Skin epidermis (tissue), 12 donors: ENCODE measurements around the gene SOS1.
A peak's percentile ranks its signal among the peaks of the same experiment; 100 is the strongest.
"Not testable (repeated sequence)": the region's sequence is repeated elsewhere in the genome, so short reads cannot be mapped to it uniquely, and the experiment has no call there.

ENCODE experiments used
- H3K27ac ChIP-seq, 21 experiments: fragments of 200-600 bp; sonication (generic) in 11 of 21; one replicate each; pipeline ENCODE4 v1.5.0; 2020; ENCODE audit warnings: mild to moderate bottlenecking in 3 of 21, inconsistent platforms in 2 of 21, moderate library complexity in 2 of 21
- H3K4me3 ChIP-seq, 7 experiments: fragments of 200-600 bp; sonication (generic) in 2 of 7; one replicate each; pipeline ENCODE4 v1.5.0; 2020; ENCODE audit warnings: inconsistent platforms in 2 of 7, mild to moderate bottlenecking in 2 of 7, moderate library complexity in 1 of 7

SOS1 gene

DNA sequence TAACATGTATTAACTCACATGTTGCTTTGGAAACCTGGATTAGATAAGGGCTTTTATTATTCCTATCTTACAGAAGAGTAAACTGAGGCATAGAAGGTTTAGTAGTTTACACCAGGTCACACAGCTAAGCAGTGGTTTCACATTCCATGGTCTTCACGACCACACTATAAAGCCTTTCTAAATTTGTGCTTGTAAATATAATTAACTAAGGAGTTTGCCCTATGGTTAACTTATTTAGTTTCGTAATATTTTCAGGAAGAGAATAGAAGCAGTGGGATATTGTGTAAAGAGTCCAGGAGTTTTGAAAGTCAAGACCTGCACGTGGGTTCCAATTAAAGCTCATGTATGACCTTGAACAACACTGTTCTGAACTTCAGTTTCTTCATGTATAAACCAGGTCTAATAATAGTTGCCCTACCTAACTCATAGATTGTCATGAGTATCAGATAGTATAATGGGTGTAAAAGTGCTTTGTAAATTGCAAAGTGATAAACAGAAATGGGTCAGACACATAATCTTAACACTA is 19.5 kb upstream of the SOS1 start:
- no peak overlapping the region for H3K27ac ChIP-seq

DNA sequence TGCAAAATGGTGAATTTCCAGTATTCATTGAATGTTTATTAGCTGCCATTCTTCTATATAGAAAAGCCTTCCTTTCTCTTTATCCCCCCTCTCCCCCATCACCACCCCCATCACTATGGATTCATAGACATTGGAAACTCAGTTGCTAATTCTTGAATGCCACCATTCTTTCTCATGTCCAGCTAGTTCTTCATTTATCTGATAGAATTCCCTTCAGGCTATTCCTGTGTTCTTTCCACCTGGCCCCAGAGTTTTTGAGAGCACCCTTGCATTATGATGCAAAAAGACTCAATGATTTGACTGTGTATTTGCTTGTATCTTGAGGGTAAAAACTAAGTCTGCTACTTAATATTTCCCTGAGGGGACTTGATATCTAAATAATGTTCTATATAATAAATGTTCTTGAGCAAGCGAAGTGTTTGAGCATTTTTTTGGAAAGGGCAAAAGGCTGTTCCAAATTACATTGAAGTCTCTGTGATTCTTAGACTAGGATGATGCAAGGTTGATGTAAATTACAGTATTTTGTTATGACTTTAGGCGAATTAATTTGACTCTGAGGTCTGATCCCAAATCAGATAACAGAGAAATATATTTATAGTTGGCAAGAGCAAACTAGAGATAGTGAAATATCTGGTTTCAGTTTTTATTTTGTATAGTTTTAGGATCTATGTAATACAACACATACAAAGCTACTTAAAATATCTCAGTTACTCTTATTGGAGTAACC is 18.8 kb upstream of the SOS1 start:
- Histone ChIP-seq H3K27ac (no peak overlapping the region), H3K4me3 (no peak overlapping the region)

More for the DNA sequence above, 19.5 kb upstream of the SOS1 start:
- no peak overlapping the region for H3K4me3 ChIP-seq

DNA sequence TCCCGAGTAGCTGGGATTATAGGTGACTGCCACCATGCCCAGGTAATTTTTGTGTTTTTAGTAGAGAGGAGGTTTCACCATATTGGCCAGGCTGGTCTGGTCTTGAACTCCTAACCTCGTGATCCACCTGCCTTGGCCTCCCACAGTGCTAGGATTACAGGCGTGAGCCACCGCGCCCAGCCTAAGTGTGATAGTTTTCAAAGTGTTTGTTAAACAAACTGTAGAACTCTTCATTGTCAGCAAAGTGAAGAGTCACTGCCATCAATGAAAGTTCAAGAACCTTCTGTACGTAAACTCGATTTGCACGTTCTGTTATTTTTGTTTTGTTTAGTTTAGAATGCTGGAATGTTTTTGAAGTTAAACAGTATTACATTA is 18.0 kb upstream of the SOS1 start:
- no peak overlapping the region for H3K4me3 ChIP-seq

DNA sequence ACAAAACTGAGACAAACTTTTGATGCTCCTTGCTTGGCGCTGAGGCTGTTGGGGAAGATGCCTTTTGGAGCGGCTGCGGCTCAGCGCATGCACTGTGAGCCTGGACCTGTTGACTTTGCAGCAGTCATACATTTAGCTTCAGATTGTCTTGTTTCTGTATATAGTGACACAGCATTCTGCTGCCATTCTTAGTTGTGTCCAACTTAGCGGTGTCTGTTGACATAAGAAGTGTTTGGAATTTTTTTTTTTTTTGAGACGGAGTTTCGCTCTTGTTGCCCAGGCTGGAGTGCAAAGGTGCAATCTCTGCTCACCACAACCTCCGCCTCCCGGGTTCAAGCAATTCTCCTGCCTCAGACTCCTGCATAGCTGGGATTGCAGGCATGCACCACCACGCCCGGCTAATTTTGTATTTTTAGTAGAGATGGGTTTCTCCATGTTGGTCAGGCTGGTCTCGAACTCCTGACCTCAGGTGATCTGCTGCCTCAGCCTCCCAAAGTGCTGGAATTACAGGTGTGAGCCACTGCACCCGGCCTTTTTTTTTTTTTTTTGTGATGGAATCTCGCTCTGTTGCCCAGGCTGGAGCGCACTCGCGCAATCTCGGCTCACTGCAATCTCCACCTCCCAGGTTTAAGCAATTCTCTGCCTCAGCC is 17.5 kb upstream of the SOS1 start:
- H3K27ac ChIP-seq, H3K4me3 ChIP-seq: not testable (repeated sequence)

More for the DNA sequence above, 18.0 kb upstream of the SOS1 start:
- H3K27ac ChIP-seq, result no peak overlapping the region

DNA sequence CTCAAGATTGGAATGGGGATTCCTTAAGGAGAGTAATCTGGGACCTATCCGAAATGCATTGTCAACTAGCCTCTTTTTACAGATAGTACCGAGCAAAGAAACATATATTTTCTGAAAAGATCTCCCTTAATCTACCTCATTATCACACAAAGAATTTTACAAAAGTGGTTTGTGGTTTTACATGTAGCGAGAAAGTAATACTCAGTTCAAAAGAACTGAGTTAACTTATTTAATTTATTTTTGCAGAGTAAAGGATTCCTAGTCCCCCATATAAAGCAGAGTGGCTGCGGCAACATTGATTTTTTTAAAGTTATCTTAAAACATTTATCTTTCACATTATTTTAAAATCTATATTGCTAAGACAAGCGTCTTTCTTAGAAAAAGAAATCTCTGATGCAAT is 15.9 kb upstream of the SOS1 start:
- Histone ChIP-seq H3K4me3 (no peak overlapping the region), H3K27ac (no peak overlapping the region)

DNA sequence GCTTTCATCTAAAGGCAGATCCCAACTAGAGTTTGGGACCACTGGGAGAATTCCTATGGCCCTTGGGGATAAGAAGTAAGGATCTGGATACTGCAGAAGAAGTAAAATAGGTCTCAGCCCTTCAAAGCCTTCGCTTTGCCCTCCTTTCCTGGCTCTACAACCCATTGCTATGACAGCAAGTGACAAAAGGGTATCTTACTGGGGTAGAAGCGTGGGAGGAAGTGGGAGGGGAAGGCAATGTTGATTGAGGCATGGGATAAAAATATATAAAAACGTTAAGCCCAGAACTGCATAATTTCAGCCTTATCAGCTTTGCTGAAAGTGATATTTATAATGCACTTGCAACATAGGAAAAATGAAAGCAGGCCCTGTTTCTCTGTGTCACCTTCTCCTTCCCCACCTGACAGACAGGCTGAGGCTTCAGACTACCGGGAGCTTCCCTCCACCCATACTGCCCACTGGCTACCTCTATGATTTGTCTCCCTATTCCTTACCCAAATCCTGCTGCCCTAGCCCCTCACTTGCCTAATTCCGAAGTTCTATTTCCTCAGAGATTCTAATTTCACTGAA is 14.9 kb upstream of the SOS1 start:
- H3K4me3 ChIP-seq, result no peak overlapping the region
- peak overlapping the region in 1 of 21 experiments; percentile 3 for H3K27ac ChIP-seq

DNA sequence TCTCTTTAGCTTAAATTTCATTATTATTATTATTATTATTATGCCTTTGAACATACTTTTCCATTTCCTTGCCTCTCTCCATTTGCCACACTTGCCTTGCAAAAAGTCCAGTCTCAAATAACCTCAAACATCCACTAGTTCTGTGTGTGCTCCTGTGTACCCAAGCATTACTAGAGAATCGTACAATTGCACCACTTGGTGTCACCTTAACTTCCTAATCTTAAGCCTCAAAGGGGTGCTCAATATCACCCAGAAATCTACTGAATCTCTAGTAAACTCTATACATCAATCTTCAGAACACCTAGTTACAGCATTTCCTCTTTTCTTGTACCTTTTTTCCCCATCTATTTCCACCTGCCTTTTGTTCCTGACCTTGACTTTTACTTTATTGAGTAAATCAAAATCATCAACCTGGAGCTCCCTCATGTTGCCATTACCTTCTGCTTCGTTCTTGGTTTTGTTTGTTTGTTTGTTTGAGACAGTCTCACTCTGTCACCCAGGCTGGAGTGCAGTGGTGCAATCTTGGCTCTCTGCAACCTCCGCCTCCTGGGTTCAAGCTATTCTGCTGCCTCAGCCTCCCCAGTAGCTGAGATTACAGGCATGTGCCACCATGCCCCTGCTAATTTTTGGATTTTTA is 12.5 kb upstream of the SOS1 start:
- H3K4me3 ChIP-seq, result no peak overlapping the region
- H3K27ac ChIP-seq, result no peak overlapping the region

DNA sequence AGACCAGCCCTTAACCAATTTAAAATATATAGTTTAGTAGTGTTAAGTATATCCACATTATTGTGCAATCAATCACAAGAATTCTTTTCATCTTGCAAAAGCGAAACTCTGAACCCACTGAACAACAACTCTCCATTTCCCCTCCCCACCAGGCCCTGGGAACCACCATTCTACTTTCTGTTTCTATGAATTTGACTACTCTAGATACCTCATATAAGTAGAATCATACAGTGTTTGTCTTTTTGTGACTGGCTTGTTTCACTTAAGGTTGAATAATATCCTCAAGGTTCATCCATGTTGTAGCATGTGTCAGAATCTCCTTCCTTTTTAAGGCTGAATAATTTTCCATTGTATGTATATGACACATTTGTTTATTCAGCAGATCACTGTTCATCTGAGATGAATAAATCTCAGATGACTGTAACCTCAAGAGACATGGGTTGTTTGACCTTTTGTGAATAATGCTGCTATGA is 8.1 kb upstream of the SOS1 start:
- peak overlapping the region in 9 of 21 experiments; percentile 59 to 88 (median 76) for H3K27ac ChIP-seq

DNA sequence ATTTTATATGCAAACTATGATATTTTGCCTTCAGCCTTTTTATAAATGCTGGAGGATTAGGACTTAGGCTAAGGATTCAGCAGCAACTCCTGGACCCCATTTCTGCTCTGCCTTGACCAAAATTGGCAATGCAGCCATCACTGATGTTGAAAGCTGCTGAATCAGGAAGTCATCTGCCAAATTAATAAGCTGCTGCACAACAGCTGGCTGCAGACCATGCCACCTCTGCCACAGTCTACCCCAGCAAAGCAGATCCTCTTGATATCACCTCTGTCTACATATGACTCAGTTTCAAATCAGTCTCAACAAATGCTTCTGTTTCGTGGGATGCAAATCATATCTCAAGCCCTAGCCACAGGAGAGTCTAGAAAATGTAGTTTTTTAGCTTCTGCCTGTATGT is 7.1 kb upstream of the SOS1 start:
- Histone ChIP-seq H3K4me3 (no peak overlapping the region), H3K27ac (peak overlapping the region in 15 of 21 experiments; percentile 10 to 88 (median 69))

More for the DNA sequence above, 8.1 kb upstream of the SOS1 start:
- H3K4me3 ChIP-seq, result no peak overlapping the region

DNA sequence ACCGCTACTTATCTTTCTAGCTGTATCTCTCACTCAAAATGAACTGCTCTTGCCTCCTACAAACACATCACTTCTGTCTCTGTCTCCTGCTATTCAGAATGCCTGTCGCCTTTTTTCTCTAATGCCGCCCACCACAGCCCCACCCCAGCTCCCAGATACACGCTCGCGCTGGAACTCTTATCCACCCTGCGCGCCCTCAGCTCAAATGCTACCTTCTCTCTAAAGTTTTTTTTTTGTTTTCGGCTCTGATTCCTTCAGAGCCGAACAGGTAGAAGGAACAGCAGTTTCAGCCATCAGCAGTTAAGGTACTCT is 3.9 kb upstream of the SOS1 start:
- Histone ChIP-seq H3K4me3 (peak overlapping the region; percentile 60 to 83 (median 66)), H3K27ac (peak overlapping the region; percentile 56 to 95 (median 89))

DNA sequence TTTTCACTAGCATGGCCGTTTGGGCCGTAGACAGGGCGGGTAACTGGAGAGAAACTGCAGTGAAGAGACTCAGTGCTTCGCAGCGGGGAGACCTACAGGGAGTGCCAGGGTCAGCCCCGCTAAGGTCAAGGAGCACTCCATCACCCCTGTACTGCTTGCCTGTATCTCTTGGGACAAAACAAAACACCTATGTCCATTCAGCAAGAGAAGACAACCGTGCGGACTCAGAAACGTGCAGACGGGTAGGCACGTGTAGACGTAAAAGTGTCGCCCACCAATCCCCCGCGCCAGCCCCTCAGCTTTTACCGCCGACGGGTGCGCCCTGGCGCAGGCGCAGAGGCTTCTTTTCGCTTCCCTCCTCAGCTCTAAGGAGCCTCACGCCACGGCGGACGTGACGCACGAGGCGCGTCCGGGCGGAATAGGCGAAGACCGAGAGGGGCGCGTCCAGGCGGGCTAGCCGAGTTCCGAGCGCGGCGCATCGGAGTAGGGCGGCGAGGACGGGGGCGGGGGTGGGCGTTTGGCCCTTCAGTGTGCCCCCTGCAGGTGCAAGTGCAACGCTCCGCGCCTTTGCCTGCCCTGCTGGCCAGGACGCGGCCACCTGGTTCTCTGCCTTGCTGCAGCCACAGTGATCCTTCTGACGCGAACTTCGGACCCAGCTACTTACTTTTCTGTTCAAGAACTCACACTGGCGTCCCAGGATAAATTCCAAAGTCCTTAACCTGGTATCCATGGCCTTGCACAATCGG is 3.3 kb upstream of the SOS1 start:
- H3K27ac ChIP-seq, result peak overlapping the region; percentile 56 to 95 (median 89)
- H3K4me3 ChIP-seq, result peak overlapping the region; percentile 60 to 83 (median 66)

DNA sequence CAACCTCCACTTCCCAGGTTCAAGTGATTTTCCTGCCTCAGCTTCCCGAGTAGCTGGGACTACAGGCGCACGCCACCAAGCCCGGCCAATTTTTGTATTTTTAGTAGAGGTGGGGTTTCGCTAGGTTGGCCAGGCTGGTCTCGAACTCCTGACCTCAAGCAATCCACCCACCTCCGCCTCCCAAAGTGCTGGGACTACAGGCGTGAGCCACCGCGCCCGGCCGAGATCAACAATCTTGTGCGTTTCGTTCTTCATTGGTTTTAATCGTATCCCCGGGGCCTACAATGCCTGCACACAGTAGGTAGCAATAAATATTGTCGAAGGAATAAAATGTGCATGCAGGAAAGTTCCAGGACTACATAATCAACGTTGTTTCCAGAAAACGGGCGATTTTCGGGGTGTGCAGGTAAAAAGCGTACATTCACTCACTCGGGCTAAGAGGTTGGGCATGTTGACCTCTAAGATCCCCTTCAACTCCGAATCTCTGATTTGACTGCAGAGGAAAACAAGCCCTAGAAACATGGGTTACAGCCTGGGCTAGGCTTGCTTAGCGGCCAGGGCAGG is 2.7 kb upstream of the SOS1 start:
- Histone ChIP-seq H3K4me3 (peak overlapping the region; percentile 60 to 83 (median 66)), H3K27ac (peak overlapping the region in 20 of 21 experiments; percentile 81 to 95 (median 90))

DNA sequence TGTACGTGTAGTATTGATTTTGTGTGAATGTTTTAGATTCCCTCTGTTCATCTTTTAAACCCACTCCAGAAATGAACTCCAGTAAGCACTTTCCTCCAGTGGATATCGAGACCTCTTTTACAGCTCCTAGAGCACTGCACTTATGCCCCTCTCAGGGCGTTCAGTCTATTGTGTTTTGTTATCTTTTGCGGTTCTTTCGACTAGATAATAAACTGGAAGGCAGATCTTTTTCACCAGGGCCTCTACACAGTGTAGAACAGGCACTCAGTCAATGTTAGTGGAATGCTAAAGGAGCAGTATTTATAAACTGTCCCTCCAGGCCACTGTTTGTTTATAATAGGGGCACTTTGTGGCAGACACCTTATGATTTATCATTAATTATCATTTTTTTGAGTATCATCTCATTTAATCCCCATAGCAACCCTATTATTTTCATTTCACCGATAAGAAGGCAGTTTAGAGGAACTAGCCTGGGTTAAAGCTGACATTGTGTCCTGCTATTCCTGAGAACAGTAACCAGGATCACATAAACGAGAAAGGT is 742 bp upstream of the SOS1 start:
- H3K27ac ChIP-seq, result peak overlapping the region in 20 of 21 experiments; percentile 83 to 98 (median 94)
- H3K4me3 ChIP-seq, result peak overlapping the region; percentile 58 to 94 (median 89)

DNA sequence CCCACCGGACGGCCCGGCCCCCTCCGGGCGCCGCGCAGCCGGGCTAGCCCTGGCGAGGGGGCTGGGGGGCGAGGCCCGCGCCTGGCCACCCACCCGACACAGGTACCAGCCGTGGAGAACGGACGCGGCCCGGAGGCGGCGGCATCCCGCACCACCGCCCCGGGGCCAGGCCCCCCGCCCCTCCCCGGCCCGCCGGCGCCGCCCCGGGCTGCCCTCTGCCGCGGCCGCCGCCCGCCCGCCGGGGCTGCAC is 405 bp downstream of the SOS1 start:
- peak overlapping the region; percentile 58 to 94 (median 89) for H3K4me3 ChIP-seq
- peak overlapping the region; percentile 83 to 98 (median 94) for H3K27ac ChIP-seq

DNA sequence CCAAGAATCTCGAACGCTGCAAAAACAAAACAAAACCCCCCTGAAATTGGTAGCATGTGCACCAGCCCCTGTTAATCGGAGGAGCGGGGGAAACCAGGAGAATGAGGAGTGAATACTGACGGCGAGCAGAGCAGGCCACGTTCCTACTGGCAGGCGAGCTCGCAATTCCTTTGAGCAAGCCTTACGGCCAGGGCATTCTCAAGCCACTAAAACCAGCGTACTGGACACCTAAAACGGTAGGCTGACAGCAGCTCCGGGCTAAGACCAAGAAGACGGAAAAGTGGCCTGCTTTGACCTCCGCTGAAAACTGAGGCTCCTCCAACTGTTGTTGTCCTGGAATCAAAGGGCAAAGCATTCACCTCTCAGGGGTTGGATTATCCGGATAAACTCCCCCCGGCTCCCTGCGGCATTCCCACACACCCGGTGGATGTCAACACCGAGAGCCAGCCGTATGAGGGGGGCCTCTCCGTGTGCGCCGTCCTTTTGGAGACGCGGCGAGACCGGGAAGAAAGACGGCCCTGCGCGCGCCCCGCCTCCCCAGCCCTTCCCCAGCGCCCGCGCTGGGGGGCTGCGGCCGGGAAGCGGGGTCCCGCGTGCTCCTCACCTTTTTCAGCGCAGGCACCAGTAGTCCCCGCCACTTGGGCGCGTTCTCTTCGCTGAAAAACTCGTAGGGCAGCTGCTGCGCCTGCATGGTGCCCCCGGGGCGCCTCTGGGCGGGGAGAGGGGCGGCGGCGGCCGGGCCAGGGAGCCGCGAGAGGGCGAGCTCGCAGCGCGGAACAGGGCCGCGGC is 925 bp downstream of the SOS1 start:
- H3K4me3 ChIP-seq, result peak overlapping the region; percentile 58 to 94 (median 89)
- peak overlapping the region; percentile 83 to 98 (median 94) for H3K27ac ChIP-seq

DNA sequence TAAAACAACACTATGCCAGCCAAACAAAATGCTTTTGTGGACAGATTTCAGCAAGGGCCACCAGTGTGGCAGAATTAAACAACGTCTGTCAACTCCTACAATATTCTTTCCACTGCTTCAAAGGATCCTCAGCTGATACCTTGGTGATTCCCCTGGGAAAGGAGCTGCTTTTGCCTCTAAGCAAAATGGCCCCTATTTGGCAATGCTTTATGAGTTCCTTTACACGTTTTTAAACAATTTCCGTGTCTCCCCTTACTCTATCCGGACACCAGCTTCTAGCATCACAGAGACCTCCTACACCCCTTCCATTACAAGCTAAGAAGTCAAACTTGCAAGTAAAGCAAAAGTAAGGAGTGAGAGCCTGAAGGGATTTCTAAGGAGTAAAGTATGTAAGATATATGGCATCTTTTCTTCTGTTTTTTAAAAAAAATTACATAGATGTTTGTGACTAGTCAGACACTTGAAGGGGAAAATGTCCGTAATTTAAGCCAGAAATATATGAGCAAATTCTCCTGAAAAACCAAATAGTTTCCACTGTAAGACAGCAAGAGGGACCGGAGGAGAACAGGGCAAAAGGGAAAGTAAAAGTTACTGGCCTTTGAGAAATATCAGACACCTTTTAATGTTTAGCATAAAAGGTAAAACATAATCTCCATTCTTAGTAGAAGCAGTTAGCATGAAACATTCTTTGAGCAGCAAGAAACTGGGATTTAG is 1.9 kb downstream of the SOS1 start:
- H3K27ac ChIP-seq, result peak overlapping the region in 17 of 21 experiments; percentile 83 to 98 (median 94)
- H3K4me3 ChIP-seq, result peak overlapping the region; percentile 58 to 94 (median 89)

DNA sequence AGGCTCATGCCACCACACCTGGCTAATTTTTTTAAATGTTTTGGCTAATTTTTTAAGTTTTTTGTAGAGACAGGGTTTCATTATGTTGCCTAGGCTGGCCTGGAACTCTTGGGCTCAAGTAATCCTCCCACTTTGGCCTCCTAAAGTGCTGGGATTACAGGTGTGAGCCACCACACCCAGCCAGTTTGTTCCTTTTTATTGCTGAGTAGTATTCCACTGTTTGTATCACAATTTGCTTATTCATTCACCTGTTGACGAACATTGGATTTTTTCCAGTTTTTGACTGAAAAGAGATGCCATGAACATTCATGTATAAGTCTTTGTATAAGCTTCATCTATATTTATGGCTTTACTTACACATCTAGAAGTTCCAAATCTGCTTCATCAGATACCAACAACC is 5.3 kb downstream of the SOS1 start:
- H3K4me3 ChIP-seq, result no peak overlapping the region
- no peak overlapping the region for H3K27ac ChIP-seq

DNA sequence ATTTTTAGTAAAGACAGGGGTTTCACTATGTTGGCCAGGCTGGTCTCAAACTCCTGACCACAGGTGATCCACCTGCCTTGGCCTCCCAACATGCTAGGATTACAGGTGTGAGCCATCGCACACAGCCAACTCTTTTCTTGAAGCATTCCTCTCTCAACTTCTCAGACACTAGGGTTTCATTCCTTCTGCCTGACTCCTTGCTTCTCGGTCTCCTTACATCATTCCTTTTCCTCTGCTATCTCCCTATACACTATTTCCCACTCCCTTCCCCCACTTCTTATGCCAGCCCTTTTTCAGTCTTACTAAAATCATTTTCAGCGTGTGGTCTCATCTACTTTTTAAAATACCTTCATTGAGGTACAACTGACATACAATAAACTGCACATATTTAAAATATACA is 6.1 kb downstream of the SOS1 start:
- H3K27ac ChIP-seq, result no peak overlapping the region
- H3K4me3 ChIP-seq, result no peak overlapping the region
